OCI-LY1 (cell line): ENCODE data around the gene ADAMTS14.

Experiments
- CTCF ChIP-seq: fragments of 200-600 bp; sonication (generic), shearing (Covaris generic); IDR thresholded peaks from 2 replicates; pipeline ENCODE4 v1.5.1; 2017; ENCODE audit warnings: mild to moderate bottlenecking, antibody characterized with exemption, low read length, moderate library complexity, mixed read lengths
- EZH2 ChIP-seq: fragments of 200-600 bp; sonication (generic), shearing (Covaris generic); IDR thresholded peaks from 2 replicates; pipeline ENCODE4 v1.8.0; 2017; ENCODE audit warnings: borderline replicate concordance, mixed run types, mild to moderate bottlenecking, antibody characterized with exemption, low read length, moderate library complexity, mixed read lengths

- TF ChIP-seq CTCF (no peak), EZH2 (no peak)
Measured at GRCh38 chr10:70774810-70775678, 102.7 kb downstream of the ADAMTS14 start.
